HG03103 (cell line): ENCODE results near the gene PHF3.
"Not testable (repeated sequence)": the region's sequence is repeated elsewhere in the genome, so short reads cannot be mapped to it uniquely, and the experiment has no call there.

Experiments used
- ATAC-seq: cut with Tn5 transposase; IDR thresholded peaks from one replicate; pipeline ENCODE4 v1.9.1; 2021; ENCODE audit warnings: low read depth; ENCODE audit not compliant: unreplicated experiment

Gene PHF3

GRCh38 chr6:63705707-63706106 lies 70.1 kb downstream of the PHF3 start:
- no peak for ATAC-seq

- ATAC-seq, result no peak
Measured at GRCh38 chr6:63706630-63707029, 71.0 kb downstream of the PHF3 start.

GRCh38 chr6:63708631-63709030 lies 73.0 kb downstream of the PHF3 start:
- no peak for ATAC-seq

- ATAC-seq, result no peak
Measured at GRCh38 chr6:63709148-63709547, 73.5 kb downstream of the PHF3 start.

- no peak for ATAC-seq
Measured at GRCh38 chr6:63713332-63713731, 77.7 kb downstream of the PHF3 start.

- no peak for ATAC-seq
Measured at GRCh38 chr6:63714091-63714490, 78.5 kb downstream of the PHF3 start.

GRCh38 chr6:63716169-63716568 lies 80.6 kb downstream of the PHF3 start:
- ATAC-seq, result no peak

- ATAC-seq, result no peak
Measured at GRCh38 chr6:63721181-63721580, 85.6 kb downstream of the PHF3 start.

- no peak for ATAC-seq
Measured at GRCh38 chr6:63724721-63725120, 89.1 kb downstream of the PHF3 start.

GRCh38 chr6:63730311-63730710 lies 94.7 kb downstream of the PHF3 start:
- no peak for ATAC-seq

- no peak for ATAC-seq
Measured at GRCh38 chr6:63731930-63732329, 96.3 kb downstream of the PHF3 start.

GRCh38 chr6:63732336-63732735 lies 96.7 kb downstream of the PHF3 start:
- no peak for ATAC-seq

GRCh38 chr6:63734923-63735322 lies 99.3 kb downstream of the PHF3 start:
- ATAC-seq, result no peak

GRCh38 chr6:63738190-63738589 lies 102.6 kb downstream of the PHF3 start:
- ATAC-seq, result not testable (repeated sequence)

GRCh38 chr6:63739094-63739687 lies 103.6 kb downstream of the PHF3 start:
- no peak for ATAC-seq

GRCh38 chr6:63740709-63741108 lies 105.1 kb downstream of the PHF3 start:
- ATAC-seq, result no peak

GRCh38 chr6:63742060-63742459 lies 106.5 kb downstream of the PHF3 start:
- no peak for ATAC-seq

GRCh38 chr6:63743691-63744090 lies 108.1 kb downstream of the PHF3 start:
- no peak for ATAC-seq

GRCh38 chr6:63744810-63745209 lies 109.2 kb downstream of the PHF3 start:
- ATAC-seq, result no peak

GRCh38 chr6:63745784-63746183 lies 110.2 kb downstream of the PHF3 start:
- ATAC-seq, result no peak

GRCh38 chr6:63750400-63750799 lies 114.8 kb downstream of the PHF3 start:
- no peak for ATAC-seq

GRCh38 chr6:63757275-63757674 lies 121.7 kb downstream of the PHF3 start:
- not testable (repeated sequence) for ATAC-seq

- no peak for ATAC-seq
Measured at GRCh38 chr6:63757826-63758225, 122.2 kb downstream of the PHF3 start.
